OCI-LY1 (cell line): ENCODE measurements around the gene LPCAT2.

Experiments used
- H2AFZ ChIP-seq: fragments of 200-600 bp; sonication (generic), shearing (Covaris generic); 2 replicates; pipeline ENCODE4 v1.6.0; 2014; ENCODE audit warnings: antibody characterized with exemption, mild to moderate bottlenecking, low read length
- H3F3A ChIP-seq: fragments of 200-600 bp; sonication (generic), shearing (Covaris generic); 2 replicates; pipeline ENCODE4 v1.6.0; 2014; ENCODE audit warnings: mild to moderate bottlenecking, antibody characterized with exemption, low read length, moderate library complexity; ENCODE audit not compliant: insufficient read depth
- H3K27ac ChIP-seq: fragments of 200-600 bp; sonication (generic); 2 replicates; pipeline ENCODE4 v1.5.1; 2014; ENCODE audit warnings: low read length, mixed run types, mild to moderate bottlenecking, low read depth; ENCODE audit not compliant: poor library complexity, severe bottlenecking
- H3K27me3 ChIP-seq: fragments of 200-600 bp; sonication (generic); 2 replicates; pipeline ENCODE4 v1.6.0; 2014; ENCODE audit warnings: antibody characterized with exemption, mild to moderate bottlenecking, low read length, moderate library complexity; ENCODE audit not compliant: insufficient read depth
- H3K36me3 ChIP-seq: fragments of 200-600 bp; sonication (generic); 2 replicates; pipeline ENCODE4 v1.6.1; 2014; ENCODE audit warnings: mild to moderate bottlenecking, antibody characterized with exemption, low read length, moderate library complexity, mixed read lengths; ENCODE audit not compliant: insufficient read depth
- H3K4me1 ChIP-seq: fragments of 200-600 bp; sonication (generic); 2 replicates; pipeline ENCODE4 v1.5.1; 2014; ENCODE audit warnings: mild to moderate bottlenecking, low read length, moderate library complexity; ENCODE audit not compliant: insufficient read depth, severe bottlenecking
- H3K4me2 ChIP-seq: fragments of 200-600 bp; sonication (generic), shearing (Covaris generic); 2 replicates; pipeline ENCODE4 v1.6.1; 2014; ENCODE audit warnings: low read length
- H3K4me3 ChIP-seq: fragments of 200-600 bp; sonication (generic); 2 replicates; pipeline ENCODE4 v1.5.1; 2014; ENCODE audit warnings: low read length, low read depth, mild to moderate bottlenecking, mixed read lengths; ENCODE audit not compliant: poor library complexity, severe bottlenecking
- H3K79me2 ChIP-seq: fragments of 200-600 bp; shearing (Covaris generic); 2 replicates; pipeline ENCODE4 v1.6.1; 2016; ENCODE audit warnings: mixed run types, low read length, mixed read lengths; ENCODE audit not compliant: insufficient read depth
- H3K9ac ChIP-seq: fragments of 200-600 bp; sonication (generic), shearing (Covaris generic); 2 replicates; pipeline ENCODE4 v1.6.1; 2014; ENCODE audit warnings: mild to moderate bottlenecking, low read length, mixed read lengths
- H3K9me2 ChIP-seq: fragments of 200-600 bp; sonication (generic), shearing (Covaris generic); 2 replicates; pipeline ENCODE4 v1.6.1; 2014; ENCODE audit warnings: low read depth, mild to moderate bottlenecking, low read length, mixed read lengths
- H3K9me3 ChIP-seq: fragments of 200-600 bp; shearing (Covaris generic); 2 replicates; pipeline ENCODE4 v1.6.1; 2014; ENCODE audit warnings: low read length, mixed read lengths
- H4K20me1 ChIP-seq: fragments of 200-600 bp; sonication (generic), shearing (Covaris generic); 2 replicates; pipeline ENCODE4 v1.6.0; 2016; ENCODE audit warnings: mild to moderate bottlenecking, low read length; ENCODE audit not compliant: insufficient read depth
- EZH2 ChIP-seq: fragments of 200-600 bp; sonication (generic), shearing (Covaris generic); IDR thresholded peaks from 2 replicates; pipeline ENCODE4 v1.8.0; 2017; ENCODE audit warnings: borderline replicate concordance, mixed run types, mild to moderate bottlenecking, antibody characterized with exemption, low read length, moderate library complexity, mixed read lengths
- TF ChIP-seq, protein P1 (sequence below): fragments of 200-600 bp; sonication (generic), shearing (Covaris generic); IDR thresholded peaks from 2 replicates; pipeline ENCODE4 v1.5.1; 2017; ENCODE audit warnings: mild to moderate bottlenecking, antibody characterized with exemption, low read length, moderate library complexity, mixed read lengths

LPCAT2 gene

DNA sequence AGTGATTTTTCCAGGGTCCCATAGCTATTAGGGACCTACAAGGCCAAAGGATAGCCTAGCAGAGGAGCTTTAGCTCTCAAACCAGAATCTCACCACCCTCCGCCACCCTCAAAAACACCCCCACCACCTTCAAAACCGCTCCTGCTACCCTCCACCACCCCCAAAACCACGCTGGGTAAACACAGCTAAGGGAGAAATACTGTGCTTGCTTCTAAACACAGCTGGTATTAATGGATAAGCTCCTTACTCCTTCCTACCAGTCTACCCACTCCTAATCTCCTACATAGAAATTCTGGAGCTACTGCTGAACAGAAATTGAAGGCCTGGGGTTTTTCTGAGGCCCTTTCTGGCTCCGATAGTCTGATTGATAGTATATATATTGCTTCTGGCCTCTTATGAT is 2.2 kb upstream of the LPCAT2 start:
- no peak overlapping the region for H3K4me2 ChIP-seq
- H3K4me1 ChIP-seq: no peaks in the 10 kb centered on the region
- H3F3A ChIP-seq: no peaks in the 10 kb centered on the region
- H3K79me2 ChIP-seq: no peaks in the 10 kb centered on the region
- no peak overlapping the region for H3K27ac ChIP-seq
- no peaks in the 10 kb centered on the region for H3K9me3 ChIP-seq
- no peaks in the 10 kb centered on the region for H3K9me2 ChIP-seq
- no peaks in the 10 kb centered on the region for H4K20me1 ChIP-seq
- no peak overlapping the region for H3K9ac ChIP-seq
- no peaks in the 10 kb centered on the region for H3K36me3 ChIP-seq
- no peak overlapping the region for H2AFZ ChIP-seq
- no peak overlapping the region for H3K4me3 ChIP-seq
- TF ChIP-seq, protein P1, sequence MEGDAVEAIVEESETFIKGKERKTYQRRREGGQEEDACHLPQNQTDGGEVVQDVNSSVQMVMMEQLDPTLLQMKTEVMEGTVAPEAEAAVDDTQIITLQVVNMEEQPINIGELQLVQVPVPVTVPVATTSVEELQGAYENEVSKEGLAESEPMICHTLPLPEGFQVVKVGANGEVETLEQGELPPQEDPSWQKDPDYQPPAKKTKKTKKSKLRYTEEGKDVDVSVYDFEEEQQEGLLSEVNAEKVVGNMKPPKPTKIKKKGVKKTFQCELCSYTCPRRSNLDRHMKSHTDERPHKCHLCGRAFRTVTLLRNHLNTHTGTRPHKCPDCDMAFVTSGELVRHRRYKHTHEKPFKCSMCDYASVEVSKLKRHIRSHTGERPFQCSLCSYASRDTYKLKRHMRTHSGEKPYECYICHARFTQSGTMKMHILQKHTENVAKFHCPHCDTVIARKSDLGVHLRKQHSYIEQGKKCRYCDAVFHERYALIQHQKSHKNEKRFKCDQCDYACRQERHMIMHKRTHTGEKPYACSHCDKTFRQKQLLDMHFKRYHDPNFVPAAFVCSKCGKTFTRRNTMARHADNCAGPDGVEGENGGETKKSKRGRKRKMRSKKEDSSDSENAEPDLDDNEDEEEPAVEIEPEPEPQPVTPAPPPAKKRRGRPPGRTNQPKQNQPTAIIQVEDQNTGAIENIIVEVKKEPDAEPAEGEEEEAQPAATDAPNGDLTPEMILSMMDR: no peak
- no peak for TF ChIP-seq EZH2
- no peaks in the 10 kb centered on the region for H3K27me3 ChIP-seq

DNA sequence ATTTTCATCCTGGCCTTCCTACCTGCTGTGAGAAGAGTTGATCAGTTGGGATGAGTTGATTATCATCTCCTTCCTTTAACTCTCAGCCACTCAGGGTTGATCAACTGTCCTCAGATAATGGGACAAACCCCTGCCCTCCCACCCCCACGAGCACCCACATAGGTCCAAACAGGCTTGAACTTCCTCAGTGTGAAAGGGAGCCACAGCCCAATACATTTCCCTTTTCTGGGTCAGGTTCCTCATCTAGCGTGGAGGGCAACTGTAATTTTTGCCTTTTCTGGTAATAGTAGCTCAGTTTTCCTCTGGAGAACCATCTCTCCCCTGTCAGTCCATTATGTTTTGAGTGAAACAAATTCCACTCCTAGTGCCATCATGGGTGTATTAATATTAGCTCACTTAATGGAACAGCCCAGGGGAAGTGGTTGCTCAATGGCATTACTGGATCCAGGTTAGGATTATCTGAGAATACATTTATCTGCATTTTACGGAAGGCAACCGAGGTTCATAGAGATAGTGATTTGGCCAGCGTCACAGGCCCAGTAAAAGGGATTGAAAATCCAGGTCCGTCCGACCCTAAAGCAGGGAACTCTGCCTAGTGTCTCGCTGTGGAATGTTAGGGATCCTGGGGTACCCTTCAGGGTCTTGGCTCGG is 476 bp upstream of the LPCAT2 start:
- no peak overlapping the region for H3K9ac ChIP-seq
- no peaks in the 10 kb centered on the region for H3K79me2 ChIP-seq
- H4K20me1 ChIP-seq: no peaks in the 10 kb centered on the region
- no peaks in the 10 kb centered on the region for H3K27me3 ChIP-seq
- H3F3A ChIP-seq: no peaks in the 10 kb centered on the region
- no peak overlapping the region for H3K4me2 ChIP-seq
- H3K4me3 ChIP-seq: no peak overlapping the region
- H3K36me3 ChIP-seq: no peaks in the 10 kb centered on the region
- no peak overlapping the region for H3K27ac ChIP-seq
- no peaks in the 10 kb centered on the region for H3K9me2 ChIP-seq
- no peak for TF ChIP-seq EZH2
- TF ChIP-seq, protein P1: no peak
- no peaks in the 10 kb centered on the region for H3K4me1 ChIP-seq
- no peak overlapping the region for H2AFZ ChIP-seq
- H3K9me3 ChIP-seq: peaks cover 9% of the 10 kb centered on the region; the same call in 1 of the 2 replicates

DNA sequence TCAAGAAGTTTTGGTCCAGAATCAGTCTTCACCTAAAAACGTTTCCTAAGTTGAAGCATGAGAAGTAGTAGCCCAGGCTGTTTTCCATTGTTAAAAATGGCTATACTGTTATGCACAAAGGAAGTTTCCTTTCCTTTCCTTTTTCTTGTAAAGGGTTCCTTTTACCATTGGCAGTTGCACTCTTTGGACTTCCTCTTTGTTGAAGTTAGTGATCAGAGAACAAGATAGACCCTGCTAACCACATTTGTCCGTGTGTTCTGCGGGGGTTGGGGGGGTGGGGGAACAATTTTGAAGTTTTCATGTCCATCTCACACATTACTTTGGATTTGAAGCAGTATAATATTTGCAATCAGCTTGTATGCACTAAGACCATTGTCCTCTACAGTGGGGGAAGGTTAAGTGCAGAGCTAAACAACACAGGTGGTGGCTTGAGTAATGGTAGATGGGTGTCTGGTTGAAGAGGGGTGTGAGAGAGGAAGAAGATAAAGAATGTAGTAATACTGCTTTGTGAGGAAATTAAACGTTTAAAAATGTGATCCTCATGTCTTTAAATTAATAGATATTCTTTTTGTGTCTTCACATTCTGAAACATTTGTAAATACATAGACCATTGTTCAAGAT is 1.4 kb downstream of the LPCAT2 start:
- Histone ChIP-seq H3K9me3 (peaks cover 9% of the 10 kb centered on the region; the same call in 1 of the 2 replicates), H3K27me3 (no peaks in the 10 kb centered on the region), H3F3A (no peaks in the 10 kb centered on the region), H3K4me2 (no peak overlapping the region), H3K79me2 (no peaks in the 10 kb centered on the region), H2AFZ (no peak overlapping the region), H3K9me2 (no peaks in the 10 kb centered on the region), H3K36me3 (no peaks in the 10 kb centered on the region), H3K27ac (no peak overlapping the region), H3K4me3 (no peak overlapping the region), H3K4me1 (no peaks in the 10 kb centered on the region), H4K20me1 (no peaks in the 10 kb centered on the region), H3K9ac (no peak overlapping the region)
- TF ChIP-seq, protein P1: no peak
- TF ChIP-seq EZH2: no peak
